Ovary (tissue), 3 donors: ENCODE results near the gene THSD4.

Experiments
- EP300 ChIP-seq: sonication (generic); formaldehyde crosslinking; IDR thresholded peaks from one replicate; pipeline ENCODE4 v1.6.1; 2017; ENCODE audit warnings: antibody characterized with exemption
- POLR2A ChIP-seq: fragments of 450-650 bp; IDR thresholded peaks from one replicate; pipeline ENCODE4 v1.6.1; 2017; ENCODE audit warnings: antibody characterized with exemption, mild to moderate bottlenecking, moderate library complexity
- TF ChIP-seq, protein P1 (sequence below), 3 donors: fragments of 450-650 bp in 2 of 3; fragments of 200-600 bp in 1 of 3; IDR thresholded peaks; one replicate each; pipeline versions ENCODE4 v1.5.1 to v1.8.0; 2016 to 2022; ENCODE audit warnings: antibody characterized with exemption in 3 of 3, mild to moderate bottlenecking in 1 of 3
- donor health status: DM: no; HTN: no; CAD: no.

DNA sequence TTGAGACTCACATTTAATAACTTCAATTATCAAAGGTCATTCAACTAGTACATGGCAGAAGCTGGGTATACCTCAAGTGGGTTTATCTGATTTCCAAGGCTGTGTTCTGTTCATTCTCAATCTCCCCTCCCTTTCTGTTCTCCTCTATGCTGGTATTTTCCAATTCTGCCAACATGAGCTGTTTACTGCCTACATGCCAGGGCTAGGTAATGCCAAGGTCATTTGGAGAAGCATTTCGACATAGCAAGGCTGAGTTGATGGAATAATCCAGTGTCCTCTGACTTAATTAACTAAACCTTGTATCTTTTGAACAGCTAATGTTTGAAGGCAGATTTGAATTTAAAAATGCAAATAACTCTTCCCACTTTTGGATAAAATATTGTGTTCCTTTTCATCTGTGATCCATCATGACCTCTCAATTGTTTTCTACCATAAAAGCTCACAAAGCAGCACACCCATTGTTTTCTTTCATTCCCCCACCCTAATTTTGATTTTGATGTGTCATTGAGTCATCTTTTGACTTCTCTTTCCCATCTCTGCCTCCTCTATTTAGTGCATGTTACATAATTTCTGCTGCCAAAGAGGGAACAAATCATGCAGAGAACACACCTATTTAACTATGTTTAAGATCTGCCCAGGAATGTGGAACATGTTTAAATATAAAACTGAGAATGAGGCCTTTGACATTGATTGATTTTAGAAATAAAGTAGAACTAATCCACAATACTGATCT lies 386.2 kb downstream of the THSD4 start:
- TF ChIP-seq, protein P1, sequence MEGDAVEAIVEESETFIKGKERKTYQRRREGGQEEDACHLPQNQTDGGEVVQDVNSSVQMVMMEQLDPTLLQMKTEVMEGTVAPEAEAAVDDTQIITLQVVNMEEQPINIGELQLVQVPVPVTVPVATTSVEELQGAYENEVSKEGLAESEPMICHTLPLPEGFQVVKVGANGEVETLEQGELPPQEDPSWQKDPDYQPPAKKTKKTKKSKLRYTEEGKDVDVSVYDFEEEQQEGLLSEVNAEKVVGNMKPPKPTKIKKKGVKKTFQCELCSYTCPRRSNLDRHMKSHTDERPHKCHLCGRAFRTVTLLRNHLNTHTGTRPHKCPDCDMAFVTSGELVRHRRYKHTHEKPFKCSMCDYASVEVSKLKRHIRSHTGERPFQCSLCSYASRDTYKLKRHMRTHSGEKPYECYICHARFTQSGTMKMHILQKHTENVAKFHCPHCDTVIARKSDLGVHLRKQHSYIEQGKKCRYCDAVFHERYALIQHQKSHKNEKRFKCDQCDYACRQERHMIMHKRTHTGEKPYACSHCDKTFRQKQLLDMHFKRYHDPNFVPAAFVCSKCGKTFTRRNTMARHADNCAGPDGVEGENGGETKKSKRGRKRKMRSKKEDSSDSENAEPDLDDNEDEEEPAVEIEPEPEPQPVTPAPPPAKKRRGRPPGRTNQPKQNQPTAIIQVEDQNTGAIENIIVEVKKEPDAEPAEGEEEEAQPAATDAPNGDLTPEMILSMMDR (IDR thresholded peaks at IDR 0.05) = no peak
- TF ChIP-seq POLR2A (no peak), EP300 (no peak)
